Cardiac muscle cell (in vitro differentiated cells and primary cell): ENCODE results near the gene LY6G6D. TPM values are rescaled to one million over a fixed set of nuclear protein-coding genes. Genes with fewer than 3 reads are reported as not detected.
A peak's percentile ranks its signal among the peaks of the same experiment; 100 is the strongest.

Source experiments
- DNase-seq, 2 donors: peaks; one replicate each; pipeline versions ENCODE4 v3.0.0 to v3.0.0-alpha.2; 2010 to 2017; ENCODE audit warnings: low read depth in 1 of 2, low spot score in 1 of 2
- H3K27ac ChIP-seq: fragments of 200-600 bp; sonication (generic); 2 replicates; pipeline ENCODE4 v1.5.1; 2016
- H3K27me3 ChIP-seq: fragments of 200-600 bp; sonication (generic); 2 replicates; pipeline ENCODE4 v1.6.0; 2016; ENCODE audit warnings: control low read depth
- H3K36me3 ChIP-seq: fragments of 200-600 bp; sonication (generic); 2 replicates; pipeline ENCODE4 v1.5.1; 2016; ENCODE audit warnings: control low read depth
- H3K4me1 ChIP-seq: fragments of 200-600 bp; sonication (generic); 2 replicates; pipeline ENCODE4 v1.8.1; 2017; ENCODE audit warnings: low read depth, mild to moderate bottlenecking, mixed run types
- H3K4me3 ChIP-seq: fragments of 200-600 bp; sonication (generic); 2 replicates; pipeline ENCODE4 v1.5.1; 2016; ENCODE audit warnings: mild to moderate bottlenecking
- H3K9me3 ChIP-seq: fragments of 200-600 bp; sonication (generic); 2 replicates; pipeline ENCODE4 v1.5.1; 2017; ENCODE audit warnings: low read depth, mild to moderate bottlenecking, control low read depth
- CTCF ChIP-seq: IDR thresholded peaks from 2 replicates; pipeline ENCODE4 v1.5.1; 2012; ENCODE audit warnings: low read depth, mild to moderate bottlenecking, low read length
- polyA plus RNA-seq: library from polyadenylated mRNA; unstranded; fragments of >200 nt; fragmentation: Nextera tagmentation; extraction: Ambion mirVana; gene quantifications from 2 replicates; pipeline ENCODE4 v1.2.1, GENCODE V29; 2016
- total RNA-seq: library from RNA; depleted of rRNA; stranded (reverse); fragments of >200 nt; gene quantifications from 2 replicates; pipeline ENCODE4 v1.2.3, GENCODE V29; 2016

The LY6G6D gene
- total and polyA plus RNA-seq, 2 experiments from 2014 or later: not detected

- H3K27ac ChIP-seq: no peak overlapping the region
- no peaks in the 10 kb centered on the region for H3K9me3 ChIP-seq
- peak in 1 of 2 donors; percentile 22 for DNase-seq
- H3K4me3 ChIP-seq: no peak overlapping the region
- H3K4me1 ChIP-seq: no peaks in the 10 kb centered on the region
- no peak for TF ChIP-seq CTCF
- H3K36me3 ChIP-seq: peaks cover 54% of the 10 kb centered on the region
- no peaks in the 10 kb centered on the region for H3K27me3 ChIP-seq
Observed at GRCh38 chr6:31690231-31691077, 24.7 kb upstream of the LY6G6D start.

- H3K4me1 ChIP-seq: no peaks in the 10 kb centered on the region
- H3K36me3 ChIP-seq: peaks cover 50% of the 10 kb centered on the region
- no peaks in the 10 kb centered on the region for H3K9me3 ChIP-seq
- no peaks in the 10 kb centered on the region for H3K27me3 ChIP-seq
- no peak overlapping the region for H3K27ac ChIP-seq
- TF ChIP-seq CTCF: no peak
- no peak for DNase-seq
- H3K4me3 ChIP-seq: no peak overlapping the region
Observed at GRCh38 chr6:31691078-31691463, 24.1 kb upstream of the LY6G6D start.

- no peak overlapping the region for H3K27ac ChIP-seq
- no peaks in the 10 kb centered on the region for H3K27me3 ChIP-seq
- H3K4me3 ChIP-seq: no peak overlapping the region
- TF ChIP-seq CTCF: no peak
- no peaks in the 10 kb centered on the region for H3K9me3 ChIP-seq
- no peaks in the 10 kb centered on the region for H3K4me1 ChIP-seq
- DNase-seq: no peak
- peaks cover 50% of the 10 kb centered on the region for H3K36me3 ChIP-seq
Observed at GRCh38 chr6:31691564-31692108, 23.5 kb upstream of the LY6G6D start.

GRCh38 chr6:31692353-31692752 is 22.8 kb upstream of the LY6G6D start:
- H3K27me3 ChIP-seq: no peaks in the 10 kb centered on the region
- H3K27ac ChIP-seq: no peak overlapping the region

GRCh38 chr6:31692886-31693285 is 22.3 kb upstream of the LY6G6D start:
- Histone ChIP-seq H3K36me3 (peaks cover 39% of the 10 kb centered on the region), H3K27ac (no peak overlapping the region), H3K4me3 (no peak overlapping the region), H3K4me1 (no peaks in the 10 kb centered on the region), H3K27me3 (no peaks in the 10 kb centered on the region), H3K9me3 (no peaks in the 10 kb centered on the region)
- DNase-seq: no peak
- TF ChIP-seq CTCF: no peak

More at GRCh38 chr6:31692353-31692752, 22.8 kb upstream of the LY6G6D start:
- H3K36me3 ChIP-seq: peaks cover 44% of the 10 kb centered on the region
- no peak for DNase-seq
- H3K4me1 ChIP-seq: no peaks in the 10 kb centered on the region
- H3K9me3 ChIP-seq: no peaks in the 10 kb centered on the region
- TF ChIP-seq CTCF: no peak
- no peak overlapping the region for H3K4me3 ChIP-seq
